GM18873 (cell line): Measurements from ENCODE around the gene PPP1R1B.

Experiments
- ATAC-seq: cut with Tn5 transposase; IDR thresholded peaks from one replicate; pipeline ENCODE4 v1.9.1; 2021; ENCODE audit warnings: mild to moderate bottlenecking, moderate library complexity, moderate number of reproducible peaks; ENCODE audit not compliant: unreplicated experiment, low FRiP score

The PPP1R1B gene

GRCh38 chr17:39651923-39652586 lies 25.3 kb downstream of the PPP1R1B start:
- ATAC-seq, result no peak

DNA sequence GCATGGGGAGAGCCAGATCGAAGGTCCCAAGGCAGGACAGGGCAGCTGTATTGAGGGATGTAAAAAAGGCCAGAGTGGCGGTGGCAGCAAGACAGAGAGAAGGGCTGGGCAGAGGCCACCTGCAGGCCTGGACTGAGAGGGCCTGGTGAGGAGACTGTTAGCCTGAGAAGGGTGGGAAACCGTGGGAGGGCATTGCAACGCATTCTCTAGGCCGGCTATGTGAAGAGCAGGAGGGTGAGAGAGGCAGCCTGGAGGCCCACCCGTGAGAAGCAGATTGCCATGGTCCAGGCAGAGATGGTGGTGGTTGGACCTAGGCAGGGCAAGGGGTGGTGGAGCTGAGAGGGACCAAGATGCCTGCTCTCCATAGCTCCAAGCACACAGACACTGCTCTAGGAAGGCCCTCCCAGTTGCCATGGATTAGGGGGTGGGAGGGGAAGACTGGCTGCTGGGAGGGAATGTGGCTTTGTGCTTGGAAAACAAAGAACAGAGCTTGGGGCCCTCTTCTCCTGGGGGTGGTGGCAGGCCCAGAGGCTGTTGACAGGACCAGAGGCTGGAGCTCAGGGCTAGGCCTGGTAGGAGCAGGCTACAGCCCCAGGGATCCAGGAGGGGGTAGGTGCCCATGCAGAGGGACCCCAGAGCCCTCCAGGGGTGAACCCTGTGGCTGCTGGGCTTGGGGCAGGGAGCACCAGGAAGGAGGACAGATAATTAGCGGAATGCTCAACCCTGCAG lies 26.0 kb downstream of the PPP1R1B start:
- ATAC-seq, result no peak

- ATAC-seq, result no peak
Observed at GRCh38 chr17:39653316-39653661, 26.5 kb downstream of the PPP1R1B start.

DNA sequence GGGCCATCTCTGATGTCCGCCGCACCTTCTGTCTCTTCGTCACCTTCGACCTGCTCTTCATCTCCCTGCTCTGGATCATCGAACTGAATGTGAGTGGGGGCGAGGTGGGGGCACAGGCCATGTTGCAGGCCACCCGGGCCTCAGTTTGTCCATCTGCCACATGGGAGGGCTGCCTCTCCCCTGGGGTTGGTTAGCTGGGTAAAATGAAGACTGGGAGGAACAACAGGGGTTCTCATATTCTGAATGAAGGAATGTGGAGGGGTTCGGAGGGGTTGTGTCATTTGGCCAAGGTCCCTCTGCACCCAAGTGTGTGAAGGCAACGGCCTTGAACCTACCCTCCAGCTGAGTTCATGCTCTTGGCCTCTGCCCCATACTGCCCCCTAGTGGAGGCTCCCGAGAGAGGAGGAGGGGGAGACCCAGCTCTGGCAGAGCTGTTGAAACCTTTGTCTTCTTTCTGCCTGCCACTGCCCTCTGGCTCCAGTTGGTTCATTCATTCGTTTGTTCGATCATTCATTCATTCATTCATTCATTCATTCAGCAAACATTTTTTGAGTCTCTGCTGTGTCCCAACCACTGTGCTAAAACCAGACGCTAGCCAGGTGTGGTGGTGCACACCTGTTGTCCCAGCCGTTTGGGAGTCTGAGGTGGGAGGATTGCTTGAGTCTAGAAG lies 27.0 kb downstream of the PPP1R1B start:
- no peak for ATAC-seq

GRCh38 chr17:39655105-39655504 lies 28.4 kb downstream of the PPP1R1B start:
- ATAC-seq, result no peak

DNA sequence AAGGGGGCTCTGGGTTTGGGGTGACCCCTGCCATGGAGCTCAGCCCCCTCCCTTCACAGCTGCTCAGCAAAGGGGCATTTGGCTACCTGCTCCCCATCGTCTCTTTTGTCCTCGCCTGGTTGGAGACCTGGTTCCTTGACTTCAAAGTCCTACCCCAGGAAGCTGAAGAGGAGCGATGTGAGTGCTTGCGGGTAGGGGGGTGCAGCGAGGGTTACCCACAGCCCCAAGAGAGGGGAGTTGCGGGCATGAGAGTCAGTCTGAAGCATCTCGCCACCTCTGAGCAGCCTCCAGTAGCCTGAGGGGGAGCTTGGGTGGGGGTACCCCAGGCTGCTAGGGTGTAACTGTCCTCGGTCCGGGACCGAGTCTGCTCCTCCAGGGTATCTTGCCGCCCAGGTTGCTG lies 31.6 kb downstream of the PPP1R1B start:
- no peak for ATAC-seq

DNA sequence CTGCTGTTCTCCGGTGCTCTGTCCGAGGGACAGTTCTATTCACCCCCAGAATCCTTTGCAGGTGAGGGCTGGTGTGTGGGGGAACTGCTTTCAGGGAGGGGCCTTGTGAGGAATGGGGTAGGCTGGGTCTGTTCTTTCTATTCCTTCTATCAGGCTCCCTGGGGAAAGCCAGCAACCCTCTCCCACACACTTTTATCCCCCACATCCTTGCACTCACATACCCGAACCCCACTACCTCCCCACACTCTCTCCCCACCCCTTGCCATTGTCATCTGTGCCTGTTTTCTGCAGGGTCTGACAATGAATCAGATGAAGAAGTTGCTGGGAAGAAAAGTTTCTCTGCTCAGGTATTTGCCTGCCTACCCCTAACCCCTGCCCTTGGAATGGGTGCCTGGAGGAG lies 32.0 kb downstream of the PPP1R1B start:
- ATAC-seq, result no peak

GRCh38 chr17:39659279-39660010 lies 32.7 kb downstream of the PPP1R1B start:
- ATAC-seq, result no peak

- ATAC-seq, result no peak
Observed at GRCh38 chr17:39660011-39660360, 33.2 kb downstream of the PPP1R1B start.

DNA sequence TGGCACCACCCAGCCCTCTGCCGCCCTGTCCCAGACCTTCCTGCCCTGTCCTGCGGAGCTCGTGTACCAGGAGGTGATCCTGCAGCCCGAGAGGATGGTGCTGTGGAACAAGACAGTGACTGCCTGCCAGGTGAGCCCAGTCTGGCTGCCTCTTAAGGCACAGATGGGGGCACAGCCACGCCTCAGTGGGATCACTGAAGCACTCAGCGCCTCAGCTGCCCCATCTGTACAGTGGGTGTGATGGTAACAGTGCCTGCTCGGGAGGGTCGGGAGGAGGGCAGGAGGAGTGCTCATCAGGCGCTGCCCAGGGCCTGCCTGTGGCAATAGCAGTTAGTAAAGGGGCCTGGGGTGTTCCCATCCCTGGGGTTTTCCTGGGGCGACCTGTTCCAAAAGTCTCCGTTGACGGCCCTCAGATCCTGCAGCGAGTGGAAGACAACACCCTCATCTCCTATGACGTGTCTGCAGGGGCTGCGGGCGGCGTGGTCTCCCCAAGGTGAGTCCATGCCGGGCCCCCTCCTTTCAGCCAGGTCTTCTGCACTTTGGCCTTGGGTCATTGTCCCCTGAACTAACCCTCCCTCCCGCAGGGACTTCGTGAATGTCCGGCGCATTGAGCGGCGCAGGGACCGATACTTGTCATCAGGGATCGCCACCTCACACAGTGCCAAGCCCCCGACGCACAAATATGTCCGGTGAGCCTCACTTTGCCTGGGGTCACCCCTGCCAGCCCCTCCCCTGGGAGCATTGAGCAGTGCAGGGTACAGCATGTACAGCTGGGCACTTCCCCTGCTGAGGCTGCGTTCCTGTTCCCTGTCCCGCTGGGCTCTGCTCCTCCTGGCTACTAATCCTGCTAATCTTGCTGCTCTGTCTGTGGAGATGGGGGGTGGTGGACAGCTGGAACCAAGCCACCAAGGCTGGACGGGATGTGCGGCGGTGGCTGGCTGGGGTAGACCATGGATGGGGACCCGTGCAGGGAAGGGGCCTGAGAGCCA lies 33.9 kb downstream of the PPP1R1B start:
- ATAC-seq, result no peak

- no peak for ATAC-seq
Observed at GRCh38 chr17:39661744-39662541, 35.2 kb downstream of the PPP1R1B start.

GRCh38 chr17:39662551-39663339 lies 36.0 kb downstream of the PPP1R1B start:
- no peak for ATAC-seq

DNA sequence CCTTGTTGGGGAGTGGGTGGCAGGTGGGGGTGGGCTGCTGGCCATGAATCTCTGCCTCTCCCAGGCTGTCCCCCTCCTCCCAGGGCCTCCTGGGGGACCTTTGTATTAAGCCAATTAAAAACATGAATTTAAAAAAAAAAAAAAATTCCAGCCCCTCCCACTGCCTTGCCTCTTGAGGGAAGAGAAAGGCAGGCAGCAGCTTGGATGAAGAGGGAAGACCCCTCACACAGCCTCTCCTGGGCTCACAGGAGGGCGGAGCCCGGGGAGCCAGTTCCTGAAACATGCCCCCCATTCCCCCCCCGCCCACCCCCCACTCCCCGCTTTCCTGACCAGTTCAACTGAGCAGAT lies 36.6 kb downstream of the PPP1R1B start:
- ATAC-seq, result no peak

DNA sequence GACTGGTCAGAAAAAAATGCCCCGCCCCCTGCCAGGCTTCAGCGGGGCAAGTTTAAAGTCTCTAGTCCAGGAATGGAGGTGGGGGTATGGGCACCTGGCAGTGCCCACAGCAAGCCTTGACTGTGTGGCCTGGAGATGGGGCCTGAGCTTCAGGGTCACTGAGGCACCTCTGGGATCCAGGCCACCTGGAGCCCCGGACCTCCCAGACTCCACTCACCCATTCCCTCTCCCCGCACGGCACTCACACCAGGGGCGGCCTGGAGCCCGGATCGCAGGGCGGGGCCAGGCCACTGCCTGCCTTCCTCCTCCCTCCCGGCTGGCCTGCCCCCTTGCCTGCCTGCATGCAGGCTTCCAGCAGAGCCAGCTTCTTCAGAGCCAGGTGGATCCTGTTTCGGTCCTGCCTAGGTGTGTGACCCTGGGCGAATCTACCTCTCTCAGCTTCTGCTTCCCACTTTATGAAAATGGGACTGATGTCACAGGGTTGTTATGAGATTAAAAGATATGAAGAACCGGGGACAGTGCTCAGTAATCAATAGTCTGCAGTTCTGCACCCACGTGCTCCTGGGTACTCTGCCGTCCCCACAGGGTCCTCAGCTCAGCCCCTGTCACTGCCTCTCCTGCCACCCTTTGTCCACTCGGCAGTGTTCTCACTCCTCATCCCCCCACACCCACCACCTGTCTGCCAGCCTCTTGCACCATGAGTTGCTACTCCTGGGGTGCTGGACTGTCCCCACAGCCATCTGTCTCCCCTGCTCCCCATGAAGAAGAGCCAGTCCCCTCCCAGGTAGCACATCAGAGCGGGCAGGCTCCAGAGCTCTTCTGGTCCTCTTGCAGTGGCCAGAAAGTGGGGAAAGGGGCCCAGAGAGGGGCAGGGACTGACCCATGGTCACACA lies 37.2 kb downstream of the PPP1R1B start:
- ATAC-seq, result no peak

GRCh38 chr17:39664581-39665561 lies 38.1 kb downstream of the PPP1R1B start, which contains the start of gene TCAP:
Gene TCAP (plus strand): TSS chr17:39665349. CDS start chr17:39665360, 11 bp downstream.
- ATAC-seq, result no peak

GRCh38 chr17:39665642-39666224 lies 39.0 kb downstream of the PPP1R1B start:
- ATAC-seq, result no peak
